ENCODE measurements around the gene TMEM39B. TPM values are rescaled to one million over a fixed set of nuclear protein-coding genes. Genes with fewer than 3 reads are reported as not detected.
A peak's percentile ranks its signal among the peaks of the same experiment; 100 is the strongest.
"Not testable (repeated sequence)": the region's sequence is repeated elsewhere in the genome, so short reads cannot be mapped to it uniquely, and the experiment has no call there.

Gene TMEM39B
- 10 to 100 TPM; 11.6 to 19.1 (median 13.2) TPM for polyA plus RNA-seq (ENCODE audit: insufficient read length in 10 of 10)
- long read RNA-seq, donor 1, partial matches to known transcripts: 0 of 7 reads
- long read RNA-seq, donor 1, other reads (novel, unspliced or antisense): 0 of 7 reads
- long read RNA-seq, donor 2, partial matches to known transcripts: 0 of 1 reads
- long read RNA-seq, donor 2, other reads (novel, unspliced or antisense): 0 of 1 reads
- long read RNA-seq, donor 3: 0 reads
- long read RNA-seq, donor 4, partial matches to known transcripts: 0 of 2 reads
- long read RNA-seq, donor 4, other reads (novel, unspliced or antisense): 0 of 2 reads
- long read RNA-seq, donor 5, partial matches to known transcripts: 0 of 5 reads
- long read RNA-seq, donor 5, other reads (novel, unspliced or antisense): 0 of 5 reads
- long read RNA-seq, donor 6, transcript TMEM39B-201 (9 exons, 1,813 nt): major isoform, 6 of 8 reads
- long read RNA-seq, donor 6, partial matches to known transcripts: 0 of 8 reads
- long read RNA-seq, donor 6, other reads (novel, unspliced or antisense): 0 of 8 reads
- long read RNA-seq, donor 7: 0 reads
- long read RNA-seq, donor 8, partial matches to known transcripts: 0 of 3 reads
- long read RNA-seq, donor 8, other reads (novel, unspliced or antisense): 0 of 3 reads
- long read RNA-seq, donor 9: 0 reads

DNA sequence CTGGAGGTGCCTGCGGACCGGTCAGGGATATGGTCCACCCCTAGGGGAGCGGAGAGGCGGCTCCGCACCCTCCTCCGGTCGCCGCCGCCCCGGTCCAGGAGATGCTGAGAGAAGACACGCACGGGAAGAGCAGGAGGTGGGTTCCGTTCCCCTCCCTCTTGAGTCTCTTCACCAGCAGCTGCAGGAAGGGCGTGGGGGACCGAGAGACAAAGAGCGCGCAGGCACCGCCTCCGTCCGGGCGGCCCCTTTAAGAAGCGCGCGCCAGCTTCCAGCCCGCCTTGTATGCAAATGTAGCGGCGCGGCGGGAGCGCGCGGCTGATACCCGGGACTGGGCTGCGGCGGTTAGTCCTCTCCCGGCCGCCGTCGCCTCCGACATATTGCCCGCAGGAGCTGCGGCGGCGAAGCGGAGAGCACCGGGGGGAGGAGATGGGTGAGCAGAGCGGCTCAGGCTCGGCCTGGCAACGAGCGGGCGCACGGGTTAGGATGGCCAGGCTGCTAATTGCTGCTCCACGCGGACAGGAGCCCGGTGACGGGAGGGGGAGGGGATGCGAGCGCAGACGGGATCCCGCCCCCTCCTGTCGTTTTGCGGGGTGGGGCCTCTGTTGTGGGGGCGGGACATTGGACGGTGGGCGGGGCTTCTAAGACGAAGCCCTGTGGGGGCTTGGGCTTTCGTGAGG lies at the start of gene TMEM39B:
TSS of gene TMEM39B (plus strand) at position 318 of the 677 bp plus-strand sequence. CDS start at position 427, 109 bp downstream.
- peak; percentile 97 to 100 (median 98) for DNase-seq

DNA sequence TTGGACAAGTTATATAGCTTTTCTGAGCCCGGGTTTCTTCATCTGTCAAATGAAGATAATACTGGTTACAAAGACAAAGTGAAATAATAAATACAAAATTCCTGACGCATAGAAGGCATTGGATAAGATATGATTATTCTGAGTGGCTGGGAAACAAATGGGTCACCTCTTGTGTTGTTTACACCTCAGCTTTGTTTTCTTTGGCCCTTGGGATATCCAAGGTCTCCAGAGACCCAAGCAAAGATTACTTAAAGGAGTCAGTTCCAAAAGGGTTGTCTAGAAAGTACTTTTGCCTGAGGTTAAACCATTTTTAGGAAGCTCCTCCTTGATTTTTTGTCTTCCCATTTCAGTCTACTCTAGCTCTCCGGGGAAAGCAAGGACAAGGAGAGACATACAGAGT lies 49.4 kb upstream of the TMEM39B start:
- no peak for DNase-seq

DNA sequence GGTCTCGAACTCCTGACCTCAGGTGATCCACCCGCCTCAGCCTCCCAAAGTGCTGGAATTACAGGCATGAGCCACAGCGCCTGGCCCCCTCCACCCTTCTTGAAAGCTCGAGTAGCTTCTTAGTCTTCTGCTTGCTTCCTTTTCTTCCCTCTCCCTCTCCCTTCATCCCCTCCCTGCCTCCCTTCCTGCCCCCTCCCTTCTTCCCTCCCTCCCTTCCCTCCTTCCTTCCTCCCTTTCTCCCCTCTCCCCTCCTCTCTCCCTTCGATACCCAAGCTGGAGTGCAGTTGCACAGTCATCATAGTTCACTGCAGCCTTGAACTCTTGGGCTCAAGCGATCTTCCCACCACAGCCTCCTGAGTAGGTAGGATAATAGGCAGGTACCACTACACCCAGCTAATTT lies 47.2 kb upstream of the TMEM39B start:
- no peak for DNase-seq

DNA sequence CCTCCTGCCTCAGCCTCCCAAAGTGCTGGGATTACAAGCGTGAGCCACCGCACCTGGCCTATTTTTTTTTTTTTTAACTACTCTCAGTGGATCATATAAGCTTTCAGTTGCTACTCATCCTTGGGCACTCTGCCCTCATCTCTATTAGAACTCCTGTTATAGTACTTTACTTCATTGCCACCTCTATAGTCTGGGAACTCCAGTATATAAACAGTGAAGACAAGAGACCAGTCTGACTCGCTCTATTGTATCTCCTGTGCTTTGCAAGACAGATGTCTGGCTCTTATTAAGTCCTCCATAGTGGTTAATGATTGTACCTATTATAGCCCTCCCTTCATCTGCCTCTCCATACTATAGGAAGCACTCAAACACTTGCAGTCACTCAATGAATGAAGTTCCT lies 44.0 kb upstream of the TMEM39B start:
- no peak for DNase-seq

DNA sequence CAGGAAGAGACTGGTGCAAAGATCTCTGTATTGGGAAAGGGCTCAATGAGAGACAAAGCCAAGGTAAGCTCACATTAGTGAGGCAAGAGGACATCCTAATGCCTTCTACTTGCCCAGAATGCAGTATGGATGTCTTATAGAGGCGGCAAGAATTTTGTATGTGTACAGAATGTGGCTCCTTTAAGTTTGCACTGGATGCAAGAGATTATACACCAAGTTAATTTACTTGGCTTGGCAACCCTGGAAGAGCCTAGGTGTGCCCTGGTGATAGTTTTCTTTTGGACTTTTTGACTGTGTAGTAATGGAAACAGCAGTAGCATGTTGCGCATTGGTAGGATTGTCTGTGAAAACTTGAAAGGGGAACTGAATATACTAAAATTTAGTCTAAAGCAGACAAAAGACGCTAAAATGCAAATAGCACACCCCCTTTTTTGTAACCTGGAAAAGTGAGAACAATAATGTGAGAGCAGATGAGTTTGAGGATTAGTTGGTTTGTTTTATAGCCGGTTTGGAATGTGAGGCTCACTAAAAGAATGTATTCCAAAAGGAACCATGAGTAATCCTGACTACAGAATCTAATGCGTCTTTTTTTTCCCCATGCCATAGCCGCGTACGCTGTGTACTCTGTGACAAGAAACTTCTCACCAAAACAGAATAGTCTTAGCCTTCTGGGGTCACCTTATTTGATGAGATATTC lies 41.0 kb upstream of the TMEM39B start:
- DNase-seq: peak in 1 of 3 donors; percentile 51

DNA sequence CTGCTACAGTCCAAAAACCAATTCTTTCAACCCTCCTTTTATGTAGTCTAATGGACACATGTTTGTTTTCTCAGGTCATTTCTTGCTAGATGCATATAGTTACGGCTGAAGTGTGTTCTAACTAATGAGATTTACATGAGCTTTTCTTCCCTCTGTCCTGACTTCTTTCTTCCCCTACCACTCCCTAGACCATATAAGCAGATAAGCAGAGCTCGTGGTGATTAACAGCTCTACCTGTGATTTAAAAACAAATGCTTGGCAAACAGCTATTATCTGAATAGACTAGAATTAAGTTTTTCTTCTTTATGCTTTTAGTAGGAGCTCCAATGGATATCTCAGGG lies 40.5 kb upstream of the TMEM39B start:
- no peak for DNase-seq

DNA sequence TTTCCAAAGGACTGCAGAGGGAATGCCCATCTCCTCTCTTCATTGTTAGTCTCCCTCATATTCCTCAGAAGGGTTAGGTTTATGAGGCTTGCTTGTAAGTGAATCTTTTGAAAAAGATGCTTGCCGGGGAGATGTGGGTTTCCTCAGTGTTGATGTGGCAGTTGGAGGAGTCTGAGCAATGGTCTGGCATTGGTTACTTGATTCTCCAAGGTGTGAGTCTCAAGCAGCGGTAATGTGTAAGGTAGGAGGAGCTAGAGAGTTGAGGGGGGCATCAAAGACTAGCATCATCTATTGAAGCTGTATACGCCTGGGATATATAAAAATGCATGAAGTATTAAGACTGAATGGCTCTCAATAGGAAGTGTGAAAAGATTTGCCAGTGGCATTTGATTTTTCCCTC lies 37.6 kb upstream of the TMEM39B start:
- no peak for DNase-seq

DNA sequence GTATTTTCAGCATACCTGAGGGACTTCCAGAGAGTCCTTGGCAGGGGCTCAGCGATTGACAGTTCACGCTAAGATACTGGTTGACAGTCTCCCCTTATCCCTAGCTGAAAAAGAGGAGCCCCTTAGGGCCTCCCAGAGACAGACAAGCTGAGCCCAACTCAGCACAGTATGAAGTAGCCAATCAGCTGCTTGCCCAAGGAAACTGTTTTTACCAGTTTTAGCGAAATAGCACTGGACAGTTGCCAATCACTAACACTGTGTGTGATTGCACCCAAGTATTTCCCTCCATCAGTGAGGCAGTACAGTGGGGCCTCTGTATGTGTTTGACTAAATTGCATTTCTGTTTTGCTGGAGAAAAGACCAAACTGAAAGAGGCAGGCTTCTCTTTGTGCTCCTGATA lies 32.0 kb upstream of the TMEM39B start:
- no peak for DNase-seq

DNA sequence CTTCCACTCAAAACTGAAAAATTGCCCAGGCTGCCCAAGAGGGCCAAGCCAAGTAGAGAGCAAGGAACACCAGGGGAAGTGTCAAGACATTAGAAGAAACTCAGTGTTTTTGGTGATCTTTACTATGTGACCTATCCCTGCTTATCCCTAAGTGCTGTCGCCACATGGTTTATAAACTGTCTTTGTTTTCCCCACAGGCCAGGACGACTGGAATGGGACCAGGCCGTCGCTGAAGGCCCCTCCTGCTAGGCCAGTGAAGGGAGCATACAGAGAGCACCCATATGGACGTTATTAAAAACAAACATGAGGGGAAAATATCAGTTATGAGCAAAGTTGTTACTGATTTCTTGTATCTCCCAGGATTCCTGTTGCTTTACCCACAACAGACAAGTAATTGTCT lies 30.4 kb upstream of the TMEM39B start:
- DNase-seq: no peak

DNA sequence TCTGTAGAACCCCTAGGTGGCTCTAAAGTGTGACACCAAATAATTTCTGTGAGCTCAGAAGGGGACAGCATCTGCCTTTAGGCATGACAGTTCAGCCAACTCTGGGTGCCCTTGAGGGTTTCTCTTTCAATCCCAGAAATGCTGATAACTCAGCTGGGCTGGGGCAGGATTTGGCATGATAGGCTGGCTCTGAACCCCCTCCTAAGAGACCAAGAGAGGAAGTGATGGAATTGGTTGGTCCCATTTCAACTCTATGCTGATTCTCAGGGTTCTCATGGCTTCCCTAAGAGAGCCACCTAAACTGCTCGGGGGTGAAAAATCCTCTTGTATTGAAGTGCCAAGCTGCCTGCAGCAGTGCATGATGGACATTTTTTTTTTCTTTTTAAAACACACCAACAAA lies 28.5 kb upstream of the TMEM39B start:
- no peak for DNase-seq

DNA sequence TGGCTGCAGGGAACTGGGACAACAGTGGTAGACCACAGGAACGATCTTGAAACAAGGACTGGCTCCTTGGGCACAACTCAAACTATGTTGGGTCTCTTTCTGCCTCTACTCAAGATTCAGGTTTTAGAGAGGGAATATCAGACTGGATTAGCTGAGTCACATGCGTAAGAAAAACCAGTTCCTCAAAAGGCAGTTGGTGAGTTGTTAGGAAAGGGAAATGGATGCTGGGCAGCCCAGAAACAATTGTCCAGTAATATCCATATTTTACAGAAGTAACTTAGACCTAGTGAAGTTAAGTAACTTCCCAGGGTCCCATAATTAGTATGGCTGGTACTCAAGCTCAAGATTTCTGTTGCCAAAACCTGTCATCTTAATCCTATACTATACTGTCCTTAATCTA lies 27.0 kb upstream of the TMEM39B start:
- no peak for DNase-seq

DNA sequence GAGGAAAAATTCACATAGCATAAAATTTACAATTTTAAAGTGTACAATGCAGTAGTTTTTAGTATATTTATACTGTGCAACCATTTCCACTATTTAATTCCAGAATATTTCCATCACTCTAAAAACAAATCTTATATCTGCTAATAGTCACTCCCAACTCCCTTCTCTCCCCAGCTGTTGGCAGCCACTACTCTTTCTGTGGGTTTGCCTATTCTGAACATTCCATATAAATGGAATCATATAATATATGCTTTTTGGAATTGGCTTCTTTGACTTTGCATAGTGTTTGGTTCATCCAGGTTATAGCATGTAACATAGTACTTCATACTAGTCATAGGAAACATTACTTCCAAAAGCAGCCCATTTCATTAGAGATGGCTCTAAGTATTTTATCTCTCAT lies 25.0 kb upstream of the TMEM39B start:
- DNase-seq: peak in 1 of 3 donors; percentile 40

DNA sequence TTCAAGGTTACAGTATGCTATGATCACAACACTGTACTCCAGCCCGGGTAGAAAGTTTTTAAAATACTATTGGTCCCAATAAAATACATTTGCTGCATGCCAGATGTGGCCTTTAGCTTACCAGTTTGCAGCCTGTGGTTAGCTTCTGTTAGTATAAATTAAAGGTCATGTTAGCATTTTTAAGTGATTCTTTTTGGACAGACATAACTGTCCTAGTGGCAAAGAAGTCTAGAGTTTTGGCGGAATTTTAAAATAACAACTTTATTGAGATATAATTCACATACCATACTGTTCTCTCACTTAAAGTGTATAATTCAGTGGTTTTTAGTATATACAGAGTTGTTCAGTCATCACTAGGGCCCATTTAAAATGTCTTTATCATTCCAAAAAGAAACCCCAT lies 24.3 kb upstream of the TMEM39B start:
- no peak for DNase-seq

DNA sequence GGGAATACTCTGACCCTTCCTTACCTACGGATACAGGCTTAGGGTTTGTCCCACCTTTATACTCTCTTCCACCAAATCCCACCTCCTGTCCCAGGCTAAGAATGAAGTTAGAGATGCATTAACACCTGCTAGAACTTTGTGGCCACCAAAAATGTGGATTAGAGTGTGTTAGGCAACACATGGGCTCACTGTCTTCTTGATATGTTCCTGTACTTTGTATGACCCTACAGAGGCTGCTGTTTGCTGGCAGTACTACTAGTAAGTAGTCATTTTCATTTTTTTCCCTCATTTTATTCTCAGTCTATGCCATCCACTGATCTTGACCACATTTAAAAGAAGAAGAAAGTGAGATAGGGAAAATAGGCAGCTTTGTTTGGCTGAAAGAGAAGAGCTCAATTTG lies 21.0 kb upstream of the TMEM39B start:
- DNase-seq: no peak

DNA sequence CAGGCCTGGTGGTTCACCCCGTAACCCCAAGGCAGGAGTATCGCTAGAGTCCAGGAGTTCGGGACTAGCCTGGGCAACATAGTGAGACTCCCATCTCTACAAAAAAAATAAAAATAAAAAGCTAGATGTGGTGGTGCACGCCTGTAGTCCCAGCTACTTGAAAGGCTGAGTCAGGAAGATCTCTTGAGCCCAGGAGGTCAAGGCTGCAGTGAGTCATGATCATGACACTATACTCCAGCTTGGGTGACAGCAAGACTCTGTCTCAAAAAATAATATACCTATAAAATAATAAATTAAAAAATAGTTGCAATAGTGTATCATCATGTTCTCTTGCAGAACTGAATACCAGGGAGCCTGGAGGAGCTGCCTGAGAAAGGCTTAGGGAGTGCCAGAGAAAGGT lies 19.9 kb upstream of the TMEM39B start:
- DNase-seq: no peak

DNA sequence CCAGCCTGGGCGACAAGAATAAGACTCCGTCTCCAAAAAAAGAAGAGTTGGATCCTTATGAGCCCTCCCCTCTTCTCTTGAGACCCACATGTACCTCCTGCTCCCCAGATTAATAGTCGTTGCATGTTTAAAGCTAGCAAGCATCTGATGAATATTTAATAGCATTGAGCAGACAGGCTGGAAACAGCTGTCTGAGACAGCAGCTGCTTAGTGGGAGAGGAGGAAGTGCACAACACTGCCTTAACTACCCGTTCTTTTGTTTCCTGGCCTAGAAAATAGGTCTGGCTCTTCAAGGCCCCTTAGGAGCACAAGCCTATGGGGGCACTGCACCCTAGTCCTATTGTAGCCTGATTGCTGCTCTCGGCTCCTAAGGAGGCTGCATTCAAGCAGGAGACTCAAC lies 17.3 kb upstream of the TMEM39B start:
- peak in 1 of 3 donors; percentile 53 for DNase-seq

DNA sequence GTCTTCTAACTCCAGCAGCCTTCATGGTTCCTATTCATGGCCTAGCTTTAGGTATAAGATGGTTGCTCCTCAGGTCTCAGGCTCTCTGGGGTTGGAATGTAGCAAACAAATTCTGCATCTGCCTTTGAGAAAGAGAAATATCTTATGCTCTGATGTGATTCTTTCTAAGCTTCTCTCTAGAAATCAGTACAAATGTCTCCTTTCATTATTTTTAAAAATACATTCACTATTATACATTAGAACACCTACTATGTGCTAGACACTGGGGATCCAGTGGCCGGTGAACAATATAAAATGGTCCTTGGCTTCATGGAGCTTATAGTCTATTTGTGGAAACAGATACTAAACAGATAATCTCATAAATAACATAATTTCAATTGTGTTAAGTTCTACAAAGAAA lies 16.1 kb upstream of the TMEM39B start:
- DNase-seq: no peak

DNA sequence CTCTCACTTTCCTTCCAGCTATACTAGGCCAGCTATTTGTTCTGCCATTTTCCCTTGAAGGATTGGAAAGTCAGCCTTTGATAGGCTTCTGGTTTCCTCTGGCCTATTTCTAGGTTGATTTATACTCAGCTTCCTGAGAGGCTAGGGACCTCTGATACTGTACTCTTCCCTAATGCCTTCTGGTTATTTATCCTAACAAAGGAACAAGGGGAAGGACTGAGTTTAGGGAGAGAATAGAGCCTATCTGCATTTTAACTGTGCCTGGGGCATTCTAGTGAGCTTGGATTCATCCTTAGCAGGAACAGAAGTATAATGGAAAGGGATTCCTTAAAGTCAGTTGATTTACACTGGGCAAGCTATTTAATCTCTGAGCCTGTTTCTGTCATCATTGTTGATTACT lies 11.8 kb upstream of the TMEM39B start:
- no peak for DNase-seq

DNA sequence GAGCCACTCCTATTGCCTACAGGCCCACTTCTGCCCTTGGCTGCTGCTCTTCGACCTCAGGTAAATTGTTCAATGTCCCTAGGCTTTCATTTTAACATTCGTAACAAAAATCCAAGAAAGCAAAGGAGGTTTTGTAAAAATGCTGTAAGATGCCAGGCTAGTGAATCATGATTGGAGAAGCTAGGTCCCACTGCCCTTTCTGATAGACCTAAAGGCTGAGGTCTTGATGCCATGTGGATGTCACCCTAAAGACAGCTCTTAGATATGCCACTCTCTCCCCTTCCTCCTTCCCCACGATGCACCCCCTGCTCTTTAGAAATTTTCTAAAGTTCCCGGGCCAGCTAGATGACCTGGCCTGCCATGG lies 9.9 kb upstream of the TMEM39B start:
- no peak for DNase-seq

DNA sequence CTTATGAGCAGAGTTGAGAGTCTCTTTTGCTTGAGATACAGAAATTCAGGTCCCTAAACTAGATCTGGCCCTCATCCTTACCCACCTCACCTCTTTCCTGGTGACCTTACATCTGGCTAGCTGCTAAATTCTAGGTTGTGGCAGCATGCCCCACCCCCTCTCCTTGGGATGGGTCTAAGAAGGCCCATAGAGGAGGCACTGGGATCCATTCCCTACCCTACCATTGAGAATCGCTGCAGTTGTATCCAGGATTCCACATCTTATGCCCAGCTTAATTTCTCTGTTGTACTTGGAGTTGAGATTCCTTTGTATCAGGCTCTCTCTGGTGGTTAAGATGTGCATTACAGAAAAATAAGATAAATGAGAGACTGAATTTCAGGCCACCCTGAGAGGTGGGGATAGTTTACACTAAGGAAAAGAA lies 9.5 kb upstream of the TMEM39B start:
- peak; percentile 62 to 82 (median 64) for DNase-seq

DNA sequence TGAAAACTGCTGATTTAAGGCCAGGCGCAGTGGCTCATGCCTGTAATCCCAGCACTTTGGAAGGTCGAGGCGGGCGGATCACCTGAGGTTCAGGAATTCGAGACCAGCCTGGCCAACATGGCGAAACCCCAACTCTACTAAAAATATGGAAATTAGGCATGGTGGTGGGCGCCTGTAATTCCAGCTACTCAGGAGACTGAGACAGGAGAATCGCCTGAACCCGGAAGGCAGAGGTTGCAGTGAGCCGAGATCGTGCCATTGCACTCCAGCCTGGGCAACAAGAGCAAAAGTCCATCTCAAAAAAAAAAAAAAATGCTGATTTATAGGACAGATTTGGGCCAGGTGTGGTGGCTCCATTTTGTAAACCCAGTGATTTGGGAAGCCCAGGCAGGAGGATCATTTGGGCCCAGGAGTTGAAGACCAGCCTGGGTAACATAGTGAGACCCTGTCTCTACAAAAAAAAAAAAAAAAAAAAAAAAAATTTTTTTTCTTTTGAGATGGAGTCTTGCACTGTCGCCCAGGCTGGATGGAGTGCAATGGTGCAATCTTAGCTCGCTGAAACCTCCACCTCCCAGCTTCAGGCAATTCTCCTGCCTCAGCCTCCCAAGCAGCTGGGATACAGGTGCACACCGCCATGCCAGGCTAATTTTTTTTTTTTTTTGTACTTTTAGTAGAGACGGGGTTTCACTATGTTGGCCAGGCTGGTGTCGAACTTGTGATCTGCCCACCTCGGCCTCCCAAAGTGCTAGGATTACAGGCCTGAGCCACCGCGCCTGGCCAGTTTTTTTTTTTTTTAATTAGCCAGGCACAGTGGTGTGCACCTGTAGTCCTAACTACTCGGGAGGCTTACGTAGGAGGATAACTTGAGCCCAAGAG lies 6.9 kb upstream of the TMEM39B start:
- not testable (repeated sequence) for DNase-seq
